Lung (tissue), 16 donors: ENCODE measurements around the gene ITIH3. TPM values are rescaled to one million over a fixed set of nuclear protein-coding genes. Genes with fewer than 3 reads are reported as not detected.

Source experiments
- ATAC-seq: fragments of 200-7000 bp; cut with Tn5 transposase; one replicate; pipeline ENCODE4 v1.9.1; 2020; ENCODE audit warnings: moderate number of reproducible peaks; ENCODE audit not compliant: insufficient read depth, low FRiP score
- DNase-seq, 3 donors: peaks; one replicate each; pipeline ENCODE4 v3.0.0-alpha.2; 2013 to 2017
- H3K27ac ChIP-seq, 2 donors: one replicate each; pipeline ENCODE4 v1.5.1; 2013; ENCODE audit warnings: mild to moderate bottlenecking in 2 of 2, moderate library complexity in 2 of 2, control low read depth in 1 of 2, inconsistent platforms in 1 of 2, low read depth in 1 of 2, low read length in 1 of 2
- H3K27me3 ChIP-seq, 3 donors: one replicate each; pipeline ENCODE4 v1.5.1; 2013; ENCODE audit warnings: low read length in 2 of 3; ENCODE audit not compliant: control insufficient read depth in 3 of 3, insufficient read depth in 3 of 3
- H3K36me3 ChIP-seq, 4 donors: one replicate each; pipeline ENCODE4 v1.5.1; 2013; ENCODE audit warnings: low read length in 4 of 4, mild to moderate bottlenecking in 1 of 4, moderate library complexity in 1 of 4; ENCODE audit not compliant: control insufficient read depth in 4 of 4, insufficient read depth in 4 of 4
- H3K4me1 ChIP-seq, 5 donors: one replicate each; pipeline ENCODE4 v1.5.1; 2013; ENCODE audit warnings: low read length in 5 of 5, mild to moderate bottlenecking in 2 of 5, moderate library complexity in 1 of 5; ENCODE audit not compliant: control insufficient read depth in 5 of 5, insufficient read depth in 5 of 5
- H3K4me3 ChIP-seq: one replicate; pipeline ENCODE4 v1.5.1; 2013; ENCODE audit warnings: mild to moderate bottlenecking, control low read depth, moderate library complexity
- H3K9ac ChIP-seq, 2 donors: one replicate each; pipeline ENCODE4 v1.5.1; 2013; ENCODE audit warnings: low read length in 2 of 2, control low read depth in 1 of 2; ENCODE audit not compliant: insufficient read depth in 1 of 2
- H3K9me3 ChIP-seq, 4 donors: one replicate each; pipeline ENCODE4 v1.5.1; 2013; ENCODE audit warnings: low read length in 3 of 4, mild to moderate bottlenecking in 1 of 4, moderate library complexity in 1 of 4; ENCODE audit not compliant: control insufficient read depth in 4 of 4, insufficient read depth in 3 of 4
- CTCF ChIP-seq: IDR thresholded peaks from 2 replicates; pipeline ENCODE4 v1.5.1; 2012; ENCODE audit warnings: mild to moderate bottlenecking; ENCODE audit errors: control extremely low read depth, extremely low read depth
- WGBS, 2 donors: extraction: QIAGEN DNeasy Blood & Tissue Kit; methylation state at CpG; one replicate each; pipeline ENCODE4 v1.1.7; 2013; 5-methylcytosine and 5-hydroxymethylcytosine counted together
- long read RNA-seq, 5 donors: transcript quantifications; one replicate each; lab custom pipeline, GENCODE V29; 2026
- polyA plus RNA-seq, 2 donors: library from polyadenylated mRNA; stranded (reverse); fragments of 200-250 nt; gene quantifications; one replicate each; pipeline ENCODE4 v1.2.1, GENCODE V29; 2013
- total RNA-seq, 2 donors: library from RNA; depleted of rRNA in 1 of 2; stranded (reverse); fragments of >200 nt in 1 of 2; gene quantifications; one replicate each; pipeline ENCODE4 v1.2.1, GENCODE V29; 2014 to 2021
- donor health status: control.
- donor health status: control.
- donor health status: Bipolar disorder and iron deficiency.
- donor health status: healthy.
- donor health status: DM: yes; HTN: yes; CAD: no.

The ITIH3 gene
- total RNA-seq = 1 to 10 TPM in 1 of 2 donors, under 1 TPM in 1; 0.54 to 2.6 TPM
- polyA plus RNA-seq = 1 to 10 TPM in 1 of 2 donors, under 1 TPM in 1; 0.76 to 3.2 TPM
- long read RNA-seq, donor 1 = 0 reads
- long read RNA-seq, donor 2 = 0 reads
- long read RNA-seq, donor 3, partial matches to known transcripts = 0 of 1 reads
- long read RNA-seq, donor 3, other reads (novel, unspliced or antisense) = 0 of 1 reads
- long read RNA-seq, donor 4 = 0 reads
- long read RNA-seq, donor 5 = 0 reads

- Histone ChIP-seq H3K9me3 (no peaks in the 10 kb centered on the region), H3K27me3 (no peaks in the 10 kb centered on the region), H3K9ac (no peak within 1 kb of the TSS), H3K4me1 (no peaks in the 10 kb centered on the region), H3K36me3 (no peaks in the 10 kb centered on the region), H3K27ac (no peak within 1 kb of the TSS), H3K4me3 (no peak within 1 kb of the TSS)
- no peak for DNase-seq
- ATAC-seq = no peak
- TF ChIP-seq CTCF = no peak
- 74 to 86% methylated on average over 10 of the region's 10 CpGs for WGBS, 2 donors
These were observed at the start of gene ITIH3 for GRCh38 chr3:52794612-52795099. Gene ITIH3, plus strand, starts transcription at chr3:52794796. Its CDS starts 8 bp downstream, at chr3:52794804.

GRCh38 chr3:52752045-52752660, 42.4 kb upstream of the ITIH3 start:
- Histone ChIP-seq H3K27me3 (no peaks in the 10 kb centered on the region), H3K9me3 (no peaks in the 10 kb centered on the region), H3K4me1 (no peaks in the 10 kb centered on the region), H3K36me3 (peaks cover 16 to 52% (median 35%) of the 10 kb centered on the region in 4 donors), H3K9ac (no peak overlapping the region), H3K27ac (no peak overlapping the region), H3K4me3 (no peak overlapping the region)
- ATAC-seq = no peak
- TF ChIP-seq CTCF = no peak
- DNase-seq = peak in 1 of 3 donors; percentile 4
- WGBS, 2 donors = 72 to 82% methylated on average over 3 of the region's 3 CpGs

GRCh38 chr3:52754373-52754772, 40.2 kb upstream of the ITIH3 start:
- no peak overlapping the region for H3K9ac ChIP-seq
- no peak for TF ChIP-seq CTCF
- H3K27ac ChIP-seq = no peak overlapping the region
- H3K27me3 ChIP-seq = no peaks in the 10 kb centered on the region
- H3K4me1 ChIP-seq = no peaks in the 10 kb centered on the region
- peaks cover 20 to 59% (median 28%) of the 10 kb centered on the region in 4 donors for H3K36me3 ChIP-seq
- WGBS, 2 donors = 95 to 97% methylated on average over 4 of the region's 4 CpGs
- DNase-seq (no peak), ATAC-seq (no peak)
- no peaks in the 10 kb centered on the region for H3K9me3 ChIP-seq
- H3K4me3 ChIP-seq = no peak overlapping the region
